Measurements from ENCODE around the gene CBLN2.

CBLN2 gene

GRCh38 chr18:72544092-72544886 is at the start of gene CBLN2:
Gene CBLN2 (minus strand): TSS chr18:72544342. CDS start chr18:72542160, 2,182 bp downstream.
- no peak for DNase-seq

GRCh38 chr18:72588360-72588759 is 44.2 kb upstream of the CBLN2 start:
- no peak for DNase-seq

GRCh38 chr18:72584787-72585186 is 40.6 kb upstream of the CBLN2 start:
- DNase-seq: no peak

- no peak for DNase-seq
Observed at GRCh38 chr18:72581976-72582375, 37.8 kb upstream of the CBLN2 start.

- DNase-seq: no peak
Observed at GRCh38 chr18:72572896-72573295, 28.8 kb upstream of the CBLN2 start.

GRCh38 chr18:72566290-72566689 is 22.1 kb upstream of the CBLN2 start:
- no peak for DNase-seq

GRCh38 chr18:72555968-72556367 is 11.8 kb upstream of the CBLN2 start:
- DNase-seq: no peak

GRCh38 chr18:72555101-72555500 is 11.0 kb upstream of the CBLN2 start:
- DNase-seq: no peak

GRCh38 chr18:72543357-72544055 is 636 bp downstream of the CBLN2 start:
- no peak for DNase-seq

GRCh38 chr18:72542984-72543356 is 1.2 kb downstream of the CBLN2 start:
- no peak for DNase-seq

GRCh38 chr18:72542342-72542741 is 1.8 kb downstream of the CBLN2 start:
- no peak for DNase-seq

- DNase-seq: no peak
Observed at GRCh38 chr18:72541871-72542332, 2.2 kb downstream of the CBLN2 start.

- DNase-seq: no peak
Observed at GRCh38 chr18:72539901-72540300, 4.2 kb downstream of the CBLN2 start.

- DNase-seq: no peak
Observed at GRCh38 chr18:72530622-72531021, 13.5 kb downstream of the CBLN2 start.

GRCh38 chr18:72504866-72505265 is 39.3 kb downstream of the CBLN2 start:
- no peak for DNase-seq

GRCh38 chr18:72502671-72503431 is 41.3 kb downstream of the CBLN2 start:
- no peak for DNase-seq

GRCh38 chr18:72492497-72492896 is 51.6 kb downstream of the CBLN2 start:
- DNase-seq: no peak
